IMR-90 (cell line): ENCODE results near the gene CDK5RAP3. TPM values are rescaled to one million over a fixed set of nuclear protein-coding genes. Genes with fewer than 3 reads are reported as not detected.

Experiments
- ATAC-seq: fragments of 200-7000 bp; cut with Tn5 transposase; 2 replicates; pipeline ENCODE4 v1.9.1; 2020; ENCODE audit warnings: low read depth, mild to moderate bottlenecking, moderate library complexity
- BruUV-seq: library from RNA; stranded (reverse); fragments of 400-500 nt; replicated peaks from 2 replicates; lab custom pipeline; 2021; lab: Mats Ljungman, UMichigan
- CTCF ChIA-PET: fragments of 300-600 bp; formaldehyde crosslinking; extraction: SDS; loops from one replicate; lab custom pipeline; 2021; ENCODE audit warnings: antibody characterized with exemption; lab: Yijun Ruan, JAX
- POLR2A ChIA-PET: fragments of 300-600 bp; sonication (Branson Sonifier 250); formaldehyde crosslinking; loops from one replicate; lab custom pipeline; 2022; ENCODE audit warnings: antibody characterized with exemption; ENCODE audit not compliant: unreplicated experiment; lab: Charles Lee
- DNase-seq: peaks from one replicate; pipeline ENCODE4 v3.0.0; 2013
- H2AFZ ChIP-seq: replicated peaks from 2 replicates; pipeline ENCODE3; 2013; ENCODE audit warnings: low read length, mild to moderate bottlenecking; ENCODE audit not compliant: poor library complexity
- H2AK5ac ChIP-seq: 2 replicates; pipeline ENCODE4 v1.6.1; 2013; ENCODE audit warnings: low read depth, low read length, inconsistent platforms
- H2AK9ac ChIP-seq: replicated peaks from 2 replicates; pipeline ENCODE3; 2013; ENCODE audit warnings: mild to moderate bottlenecking, low read depth, low read length, moderate library complexity; ENCODE audit not compliant: poor library complexity
- H2BK120ac ChIP-seq: 2 replicates; pipeline ENCODE4 v1.6.1; 2013; ENCODE audit warnings: low read depth, low read length, inconsistent platforms
- H2BK15ac ChIP-seq: 3 replicates; pipeline ENCODE4 v1.6.1; 2013; ENCODE audit warnings: low read depth, low read length, inconsistent platforms
- H2BK20ac ChIP-seq: 2 replicates; pipeline ENCODE4 v1.6.1; 2013; ENCODE audit warnings: low read depth, mild to moderate bottlenecking, inconsistent platforms, low read length, moderate library complexity
- H2BK5ac ChIP-seq: 2 replicates; pipeline ENCODE4 v1.6.1; 2013; ENCODE audit warnings: mild to moderate bottlenecking, low read depth, low read length, inconsistent platforms; ENCODE audit not compliant: poor library complexity, severe bottlenecking
- H3K14ac ChIP-seq: replicated peaks from 2 replicates; pipeline ENCODE4 v1.6.1; 2013; ENCODE audit warnings: low read depth, low read length, inconsistent platforms
- H3K18ac ChIP-seq: 2 replicates; pipeline ENCODE4 v1.6.1; 2013; ENCODE audit warnings: low read depth, low read length, control low read depth
- H3K23ac ChIP-seq: 2 replicates; pipeline ENCODE4 v1.6.1; 2013; ENCODE audit warnings: low read depth, low read length, inconsistent platforms
- H3K27ac ChIP-seq: 2 replicates; pipeline ENCODE4 v1.5.1; 2013; ENCODE audit warnings: mild to moderate bottlenecking, control low read depth, low read length; ENCODE audit not compliant: insufficient read depth
- H3K27me3 ChIP-seq: 2 replicates; pipeline ENCODE4 v1.6.1; 2013; ENCODE audit warnings: low read length; ENCODE audit not compliant: control insufficient read depth, insufficient read depth
- H3K36me3 ChIP-seq: 2 replicates; pipeline ENCODE4 v1.6.1; 2013; ENCODE audit warnings: low read length, mixed read lengths; ENCODE audit not compliant: control insufficient read depth, insufficient read depth
- H3K4ac ChIP-seq: 2 replicates; pipeline ENCODE4 v1.6.1; 2013; ENCODE audit warnings: low read depth, low read length, inconsistent platforms
- H3K4me1 ChIP-seq: 2 replicates; pipeline ENCODE4 v1.6.1; 2013; ENCODE audit warnings: low read length, mixed read lengths; ENCODE audit not compliant: control insufficient read depth, insufficient read depth
- H3K4me2 ChIP-seq: 2 replicates; pipeline ENCODE4 v1.6.1; 2013; ENCODE audit warnings: low read depth, mild to moderate bottlenecking, control low read depth, low read length, moderate library complexity
- H3K4me3 ChIP-seq: 2 replicates; pipeline ENCODE4 v1.5.1; 2013; ENCODE audit warnings: low read depth, mild to moderate bottlenecking, control low read depth, low read length, moderate library complexity; ENCODE audit not compliant: insufficient read depth
- H3K56ac ChIP-seq: 2 replicates; pipeline ENCODE4 v1.6.1; 2013; ENCODE audit warnings: low read length, inconsistent platforms; ENCODE audit not compliant: insufficient read depth; ENCODE audit errors: extremely low read depth
- H3K79me1 ChIP-seq, 2 experiments: 2 replicates each; pipeline ENCODE4 v1.6.1; 2013; ENCODE audit warnings: low read length in 2 of 2, inconsistent platforms in 1 of 2, low read depth in 1 of 2
- H3K9ac ChIP-seq: 2 replicates; pipeline ENCODE4 v1.6.1; 2013; ENCODE audit warnings: low read depth, low read length, control low read depth
- H3K9me1 ChIP-seq: 2 replicates; pipeline ENCODE4 v1.6.1; 2013; ENCODE audit warnings: low read length, inconsistent platforms; ENCODE audit not compliant: insufficient read depth
- H3K9me3 ChIP-seq: 2 replicates; pipeline ENCODE4 v1.6.1; 2013; ENCODE audit warnings: low read length; ENCODE audit not compliant: control insufficient read depth, insufficient read depth
- H4K20me1 ChIP-seq: 2 replicates; pipeline ENCODE4 v1.6.1; 2013; ENCODE audit warnings: low read length, inconsistent platforms; ENCODE audit not compliant: insufficient read depth
- H4K5ac ChIP-seq: 2 replicates; pipeline ENCODE4 v1.6.1; 2013; ENCODE audit warnings: mild to moderate bottlenecking, low read depth, low read length, control low read depth
- H4K8ac ChIP-seq, 2 experiments: 2 replicates each; pipeline ENCODE4 v1.6.1; 2013; ENCODE audit warnings: low read depth in 2 of 2, low read length in 2 of 2, control low read depth in 1 of 2, inconsistent platforms in 1 of 2
- H4K91ac ChIP-seq: 2 replicates; pipeline ENCODE4 v1.6.1; 2013; ENCODE audit warnings: low read depth, low read length, inconsistent platforms; ENCODE audit not compliant: insufficient read depth
- BHLHE40 ChIP-seq: fragments of 150-350 bp; IDR thresholded peaks from 2 replicates; pipeline ENCODE4 v1.6.1; 2016; ENCODE audit warnings: mild to moderate bottlenecking, low read depth, low read length
- NFE2L2 ChIP-seq: fragments of 150-350 bp; IDR thresholded peaks from 2 replicates; pipeline ENCODE4 v1.6.1; 2016; ENCODE audit warnings: low read depth, mild to moderate bottlenecking, low read length
- POLR2A ChIP-seq: IDR thresholded peaks from 2 replicates; pipeline ENCODE4 v1.6.1; 2012; ENCODE audit warnings: mild to moderate bottlenecking, low read depth, low read length
- RCOR1 ChIP-seq: IDR thresholded peaks from 2 replicates; pipeline ENCODE4 v1.6.1; 2012; ENCODE audit warnings: mild to moderate bottlenecking, low read length, improper control_type of control experiment; ENCODE audit not compliant: insufficient replicate concordance
- SMC3 ChIP-seq: fragments of 150-350 bp; IDR thresholded peaks from 2 replicates; pipeline ENCODE4 v1.6.1; 2016; ENCODE audit warnings: low read depth, mild to moderate bottlenecking, antibody characterized with exemption, low read length, moderate library complexity
- WGBS, 2 experiments: methylation state at CpG; one replicate each; pipeline versions ENCODE4 v1.1.5 to v1.1.7; 2013; ENCODE audit warnings: missing lambda C conversion rate in 2 of 2; ENCODE audit not compliant: insufficient read length in 1 of 2; ENCODE audit errors: extremely low coverage in 2 of 2; 5-methylcytosine and 5-hydroxymethylcytosine counted together
- dilution Hi-C: fragments of 300-500 bp; cut with HindIII; formaldehyde crosslinking; loops from one replicate; pipeline ENCODE4 v1.14.3; 2018; ENCODE audit warnings: low sequenced_read_pairs; ENCODE audit not compliant: unreplicated experiment
- in situ Hi-C: fragments of 300-500 bp; cut with MboI; formaldehyde crosslinking; loops from 3 replicates; pipeline ENCODE4 v1.14.3; 2019; ENCODE audit warnings: low sequenced_read_pairs, inconsistent platforms, mixed read lengths
- intact Hi-C: fragments of 100-400 bp; cut with micrococcal nuclease; formaldehyde crosslinking; loops from 2 replicates; pipeline ENCODE4 v1.10.0; 2022
- polyA plus RNA-seq, 3 experiments: library from polyadenylated mRNA; depleted of rRNA; stranded (reverse); fragments of >200 nt; gene quantifications; 2 replicates each; pipeline ENCODE4 v1.2.3, GENCODE V29; 2012; ENCODE audit warnings: low replicate concordance in 1 of 3
- total RNA-seq: library from RNA; depleted of rRNA; stranded (reverse); fragments of >200 nt; gene quantifications from 2 replicates; pipeline ENCODE4 v1.2.3, GENCODE V29; 2012
- TF ChIP-seq, protein P1 (sequence below): fragments of 150-350 bp; IDR thresholded peaks from 2 replicates; pipeline ENCODE4 v1.6.1; 2017; ENCODE audit warnings: mild to moderate bottlenecking, antibody characterized with exemption, low read length, low read depth
- TF ChIP-seq, protein P2 (sequence below): fragments of 150-350 bp; IDR thresholded peaks from 2 replicates; pipeline ENCODE4 v1.6.1; 2016; ENCODE audit warnings: low read depth, mild to moderate bottlenecking, low read length, moderate library complexity, borderline replicate concordance

CDK5RAP3 gene
- total and polyA plus RNA-seq, 2 of the 4 experiments (the other 2 are of a cell fraction) = 75.3 to 153 TPM

DNA sequence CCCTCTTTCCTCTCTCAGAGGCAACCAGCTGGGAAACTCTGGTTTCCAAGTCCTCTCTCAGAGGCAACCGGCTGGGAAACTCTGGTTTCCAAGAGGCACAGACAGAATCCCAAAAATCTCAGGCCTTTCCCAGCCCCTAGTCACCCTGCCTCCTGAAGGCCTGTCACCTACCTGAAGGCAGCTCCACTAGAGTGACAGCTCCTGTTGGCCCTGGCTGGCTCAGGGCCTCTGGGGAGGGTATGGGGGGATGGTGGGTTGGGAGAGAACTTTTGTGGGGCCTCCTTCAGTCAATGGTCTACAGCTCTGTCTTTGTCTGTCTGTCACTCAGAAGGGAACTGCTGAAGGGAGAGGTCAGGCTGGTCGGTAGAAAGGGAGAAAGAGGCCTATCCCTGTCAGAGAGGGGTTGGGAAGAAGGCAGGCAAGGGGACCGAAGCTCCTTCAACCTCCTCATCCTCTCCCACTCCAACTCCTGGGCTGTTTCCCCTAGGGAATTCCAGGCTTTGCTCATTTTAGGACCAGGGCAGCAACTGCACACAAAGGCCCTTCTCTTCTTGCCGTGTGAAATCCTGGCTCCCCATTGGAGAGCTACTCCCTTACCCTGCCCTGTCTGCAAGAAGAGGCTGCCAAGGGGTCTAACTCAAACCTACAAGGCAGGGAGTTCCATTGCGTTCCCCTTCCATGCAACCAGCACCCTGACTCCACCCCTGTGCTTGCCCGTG lies 43.1 kb downstream of the CDK5RAP3 start:
- TF ChIP-seq, protein P1, sequence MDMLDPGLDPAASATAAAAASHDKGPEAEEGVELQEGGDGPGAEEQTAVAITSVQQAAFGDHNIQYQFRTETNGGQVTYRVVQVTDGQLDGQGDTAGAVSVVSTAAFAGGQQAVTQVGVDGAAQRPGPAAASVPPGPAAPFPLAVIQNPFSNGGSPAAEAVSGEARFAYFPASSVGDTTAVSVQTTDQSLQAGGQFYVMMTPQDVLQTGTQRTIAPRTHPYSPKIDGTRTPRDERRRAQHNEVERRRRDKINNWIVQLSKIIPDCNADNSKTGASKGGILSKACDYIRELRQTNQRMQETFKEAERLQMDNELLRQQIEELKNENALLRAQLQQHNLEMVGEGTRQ = no peak
- TF ChIP-seq BHLHE40 (no peak), NFE2L2 (no peak), RCOR1 (no peak), POLR2A (no peak), SMC3 (no peak)
- TF ChIP-seq, protein P2, sequence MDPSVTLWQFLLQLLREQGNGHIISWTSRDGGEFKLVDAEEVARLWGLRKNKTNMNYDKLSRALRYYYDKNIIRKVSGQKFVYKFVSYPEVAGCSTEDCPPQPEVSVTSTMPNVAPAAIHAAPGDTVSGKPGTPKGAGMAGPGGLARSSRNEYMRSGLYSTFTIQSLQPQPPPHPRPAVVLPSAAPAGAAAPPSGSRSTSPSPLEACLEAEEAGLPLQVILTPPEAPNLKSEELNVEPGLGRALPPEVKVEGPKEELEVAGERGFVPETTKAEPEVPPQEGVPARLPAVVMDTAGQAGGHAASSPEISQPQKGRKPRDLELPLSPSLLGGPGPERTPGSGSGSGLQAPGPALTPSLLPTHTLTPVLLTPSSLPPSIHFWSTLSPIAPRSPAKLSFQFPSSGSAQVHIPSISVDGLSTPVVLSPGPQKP = no peak
- CTCF ChIA-PET = no interaction called here
- no peak for ATAC-seq
- Histone ChIP-seq H2BK15ac (no peak overlapping the region), H2BK120ac (no peak overlapping the region), H4K91ac (no peak overlapping the region), H3K18ac (no peak overlapping the region), H3K4me1 (no peaks in the 10 kb centered on the region; the same call in 1 of the 2 replicates), H3K4me2 (no peak overlapping the region), H3K9ac (no peak overlapping the region), H3K79me1 (no peaks in the 10 kb centered on the region), H2BK5ac (no peak overlapping the region), H2AFZ (no peak overlapping the region), H4K5ac (no peak overlapping the region), H3K56ac (no peak overlapping the region), H3K9me1 (no peaks in the 10 kb centered on the region; the same call in 1 of the 2 replicates), H2AK5ac (no peak overlapping the region), H3K36me3 (no peaks in the 10 kb centered on the region), H3K27me3 (peaks cover 13% of the 10 kb centered on the region), H2AK9ac (no peak overlapping the region), H2BK20ac (no peak overlapping the region), H4K20me1 (no peaks in the 10 kb centered on the region), H3K27ac (no peak overlapping the region), H3K4me3 (no peak overlapping the region), H3K9me3 (no peaks in the 10 kb centered on the region), H3K4ac (no peak overlapping the region), H3K14ac (no peak overlapping the region), H3K23ac (no peak overlapping the region), H4K8ac (no peak overlapping the region)
- no TSS peak for BruUV-seq
- 93% methylated on average over 3 of the region's 6 CpGs; no CpG with 5 or more reads in 1 of the 2 experiments for WGBS, 2 experiments
- intact Hi-C loops = no loop called here
- in situ Hi-C loops = no loop called here
- dilution Hi-C loops = no loop called here
- POLR2A ChIA-PET = no interaction called here
- no peak for DNase-seq
